WERI-Rb-1 (cell line): ENCODE data around the gene PLD5.

ENCODE experiments used
- DNase-seq: peaks from one replicate; pipeline ENCODE4 v3.0.0-alpha.2; 2020
- H3K27ac ChIP-seq: fragments of 250-450 bp; sonication (Bioruptor Pico); 2 replicates; pipeline ENCODE4 v1.5.1; 2020; ENCODE audit warnings: mild to moderate bottlenecking, moderate library complexity
- H3K27me3 ChIP-seq: fragments of 250-450 bp; sonication (Bioruptor Pico); 2 replicates; pipeline ENCODE4 v1.5.1; 2021; ENCODE audit warnings: mild to moderate bottlenecking, low read depth, moderate library complexity; ENCODE audit not compliant: insufficient read depth, severe bottlenecking
- H3K36me3 ChIP-seq: fragments of 250-450 bp; sonication (Bioruptor Pico); 2 replicates; pipeline ENCODE4 v1.5.1; 2020; ENCODE audit warnings: mild to moderate bottlenecking, moderate library complexity
- H3K4me3 ChIP-seq: 2 replicates; pipeline ENCODE4 v1.5.1; 2011; ENCODE audit warnings: low read depth, mild to moderate bottlenecking, control low read depth, low read length
- H3K9me3 ChIP-seq: fragments of 250-450 bp; sonication (Bioruptor Pico); 2 replicates; pipeline ENCODE4 v1.5.1; 2021; ENCODE audit warnings: mild to moderate bottlenecking, moderate library complexity; ENCODE audit not compliant: severe bottlenecking
- CTCF ChIP-seq: IDR thresholded peaks from 2 replicates; pipeline ENCODE4 v1.5.1; 2011; ENCODE audit warnings: low read depth, mild to moderate bottlenecking, control low read depth, inconsistent platforms, low read length

Gene PLD5

GRCh38 chr1:242203262-242203661, 321.2 kb downstream of the PLD5 start:
- no peak for TF ChIP-seq CTCF
- H3K27me3 ChIP-seq, result no peaks in the 10 kb centered on the region
- H3K27ac ChIP-seq, result peak overlapping the region; percentile 38
- H3K36me3 ChIP-seq, result no peaks in the 10 kb centered on the region
- DNase-seq, result peak; percentile 79
- peaks cover 3% of the 10 kb centered on the region for H3K9me3 ChIP-seq
- H3K4me3 ChIP-seq, result no peak overlapping the region

GRCh38 chr1:242201090-242201489, 323.4 kb downstream of the PLD5 start:
- TF ChIP-seq CTCF, result no peak
- no peak overlapping the region for H3K4me3 ChIP-seq
- H3K9me3 ChIP-seq, result peaks cover 3% of the 10 kb centered on the region
- H3K27me3 ChIP-seq, result no peaks in the 10 kb centered on the region
- H3K36me3 ChIP-seq, result no peaks in the 10 kb centered on the region
- H3K27ac ChIP-seq, result no peak overlapping the region
- DNase-seq, result no peak

DNA sequence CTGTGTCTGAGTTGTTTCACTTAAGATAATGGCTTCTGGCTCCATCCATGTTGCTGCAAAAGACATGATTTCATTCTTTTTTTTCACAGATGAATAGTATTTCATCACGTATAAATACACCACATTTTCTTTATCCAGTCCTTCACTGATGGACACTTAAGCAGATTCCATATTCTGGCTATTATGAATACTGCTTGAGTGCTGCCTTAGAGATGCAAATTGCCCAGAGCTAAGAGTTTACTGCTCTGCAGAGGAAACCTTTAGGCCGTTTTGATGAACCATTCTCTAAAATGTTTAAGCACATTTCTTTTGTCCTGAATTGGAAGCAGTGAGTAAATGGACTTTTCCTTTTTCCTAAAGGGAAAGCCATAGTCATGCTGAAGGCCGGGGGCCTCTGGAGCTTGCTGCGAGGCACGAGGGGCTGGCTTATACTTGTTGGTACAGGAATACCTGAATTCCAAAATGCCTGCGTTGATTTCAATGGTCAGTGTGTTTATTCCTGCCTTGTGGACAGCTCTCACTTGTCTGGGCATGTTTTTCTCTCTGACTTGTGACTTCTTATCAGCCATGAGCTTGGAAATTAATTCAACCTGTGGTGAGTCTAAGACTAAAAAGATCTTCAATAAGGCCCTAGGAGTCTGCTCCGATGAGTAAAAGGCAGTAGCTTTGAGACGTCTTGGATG, 324.6 kb downstream of the PLD5 start:
- no peak for DNase-seq
- H3K9me3 ChIP-seq, result peaks cover 3% of the 10 kb centered on the region
- H3K4me3 ChIP-seq, result no peak overlapping the region
- H3K27ac ChIP-seq, result no peak overlapping the region
- H3K27me3 ChIP-seq, result no peaks in the 10 kb centered on the region
- no peak for TF ChIP-seq CTCF
- H3K36me3 ChIP-seq, result no peaks in the 10 kb centered on the region

DNA sequence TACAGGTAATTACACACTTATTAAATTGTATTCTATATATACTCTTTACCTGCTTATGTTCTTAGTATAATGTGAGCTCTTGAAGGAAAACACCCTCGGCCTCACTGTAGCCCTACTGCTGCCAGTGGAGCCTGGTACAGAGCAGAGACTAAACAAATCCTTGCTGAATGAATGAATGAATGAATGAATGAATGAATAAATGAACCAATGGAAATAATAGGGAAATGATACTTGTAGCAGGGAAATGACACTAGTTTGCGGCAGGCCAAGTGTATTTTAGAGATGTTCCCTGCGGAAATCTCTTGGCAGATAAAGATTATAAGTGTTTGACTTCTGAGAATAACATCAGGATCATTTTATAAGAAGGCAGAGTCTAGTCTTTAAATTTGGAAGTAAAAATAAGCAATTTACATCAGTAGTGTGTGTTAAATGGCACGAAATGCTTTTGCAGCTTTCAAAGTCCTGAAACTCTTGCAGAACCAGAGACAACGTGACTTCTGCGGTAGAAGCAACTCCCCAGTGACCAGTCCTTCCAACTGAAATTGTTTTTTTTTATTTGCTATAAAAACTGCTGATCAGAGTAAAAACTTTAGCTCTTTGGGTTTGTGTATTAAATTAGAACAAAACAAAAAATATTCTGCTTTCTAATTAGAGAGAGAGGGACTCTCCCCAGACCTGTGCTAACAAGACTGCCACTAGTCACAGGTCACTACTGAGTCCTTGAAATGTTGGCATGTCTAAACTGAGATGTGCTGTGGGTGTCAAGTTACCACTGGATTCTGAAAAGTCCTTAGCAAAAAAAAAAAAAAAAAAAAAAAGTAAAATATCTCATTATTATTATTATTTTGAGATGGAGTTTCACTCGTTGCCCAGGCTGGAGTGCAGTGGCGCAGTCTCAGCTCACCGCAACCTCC, 326.3 kb downstream of the PLD5 start:
- no peak for TF ChIP-seq CTCF
- Histone ChIP-seq H3K27me3 (no peaks in the 10 kb centered on the region), H3K9me3 (peaks cover 3% of the 10 kb centered on the region), H3K4me3 (no peak overlapping the region), H3K36me3 (no peaks in the 10 kb centered on the region), H3K27ac (no peak overlapping the region)
- DNase-seq, result no peak

- H3K27me3 ChIP-seq, result no peaks in the 10 kb centered on the region
Measured at GRCh38 chr1:242196914-242197313, 327.6 kb downstream of the PLD5 start.

More at GRCh38 chr1:242196914-242197313, 327.6 kb downstream of the PLD5 start:
- peaks cover 3% of the 10 kb centered on the region for H3K9me3 ChIP-seq
- no peak overlapping the region for H3K27ac ChIP-seq
- H3K36me3 ChIP-seq, result no peaks in the 10 kb centered on the region
- no peak for TF ChIP-seq CTCF
- no peak overlapping the region for H3K4me3 ChIP-seq
- DNase-seq, result no peak
